ENCODE results near the gene UTRN.

UTRN gene

GRCh38 chr6:144283646-144284477 lies 1.3 kb upstream of the UTRN start:
- DNase-seq, result no peak

- DNase-seq, result no peak
Measured at GRCh38 chr6:144284478-144284782, 705 bp upstream of the UTRN start.

GRCh38 chr6:144285548-144285797 lies 338 bp downstream of the UTRN start:
- DNase-seq, result no peak

GRCh38 chr6:144285798-144286502 lies 815 bp downstream of the UTRN start:
- DNase-seq, result peak; percentile 30

GRCh38 chr6:144286503-144287393 lies 1.6 kb downstream of the UTRN start:
- no peak for DNase-seq

- DNase-seq, result no peak
Measured at GRCh38 chr6:144289006-144289405, 3.9 kb downstream of the UTRN start.

- DNase-seq, result no peak
Measured at GRCh38 chr6:144292372-144292771, 7.2 kb downstream of the UTRN start.

GRCh38 chr6:144294016-144294415 lies 8.9 kb downstream of the UTRN start:
- DNase-seq, result no peak

- no peak for DNase-seq
Measured at GRCh38 chr6:144295211-144295610, 10.1 kb downstream of the UTRN start.

GRCh38 chr6:144295981-144296767 lies 11.0 kb downstream of the UTRN start:
- DNase-seq, result no peak

GRCh38 chr6:144296973-144297372 lies 11.8 kb downstream of the UTRN start:
- DNase-seq, result no peak

- no peak for DNase-seq
Measured at GRCh38 chr6:144297511-144298100, 12.5 kb downstream of the UTRN start.

GRCh38 chr6:144298194-144298593 lies 13.1 kb downstream of the UTRN start:
- no peak for DNase-seq

GRCh38 chr6:144298916-144299315 lies 13.8 kb downstream of the UTRN start:
- no peak for DNase-seq

GRCh38 chr6:144302701-144303372 lies 17.7 kb downstream of the UTRN start:
- no peak for DNase-seq

- no peak for DNase-seq
Measured at GRCh38 chr6:144304223-144304848, 19.2 kb downstream of the UTRN start.

GRCh38 chr6:144305567-144305966 lies 20.4 kb downstream of the UTRN start:
- DNase-seq, result no peak

GRCh38 chr6:144305985-144306384 lies 20.9 kb downstream of the UTRN start:
- peak; percentile 69 for DNase-seq

- DNase-seq, result no peak
Measured at GRCh38 chr6:144307880-144308279, 22.7 kb downstream of the UTRN start.

GRCh38 chr6:144310765-144311164 lies 25.6 kb downstream of the UTRN start:
- peak; percentile 89 for DNase-seq

GRCh38 chr6:144311361-144311760 lies 26.2 kb downstream of the UTRN start:
- DNase-seq, result no peak

Data from activated CD4-positive, alpha-beta T cell treated with anti-CD3 and anti-CD28 coated beads, Interleukin-2, Interleukin-6, amounts not matched to agents 100 ng/mL and 50 ng/mL, durations not matched to agents 16 hours and 8 hours (primary cell).